Measurements from ENCODE around the gene LTB. TPM values are rescaled to one million over a fixed set of nuclear protein-coding genes. Genes with fewer than 3 reads are reported as not detected.

Gene LTB
- polyA plus RNA-seq, 4 donors, result 4.0 to 19.7 (median 8.0) TPM

GRCh38 chr6:31567531-31568370 is 14.5 kb downstream of the LTB start:
- Histone ChIP-seq H3K36me3 (ENCODE audit: control insufficient read depth in 3 of 3, insufficient read depth in 2 of 3, low read depth in 1 of 3, low read length in 3 of 3) (no peaks in the 10 kb centered on the region), H3K27me3 (ENCODE audit: control insufficient read depth in 3 of 3, insufficient read depth in 3 of 3, low read length in 3 of 3) (peaks cover 0 to 3% (median 0%) of the 10 kb centered on the region in 3 donors), H3K4me1 (ENCODE audit: control insufficient read depth in 3 of 3, insufficient read depth in 2 of 3, low read depth in 1 of 3, low read length in 2 of 3) (no peaks in the 10 kb centered on the region), H3K9me3 (ENCODE audit: control insufficient read depth in 2 of 2, insufficient read depth in 1 of 2, low read depth in 1 of 2, low read length in 1 of 2) (no peaks in the 10 kb centered on the region), H3K27ac (ENCODE audit: low read depth in 1 of 3, low read length in 2 of 3) (no peak overlapping the region), H3K4me3 (ENCODE audit: low read depth in 1 of 3, low read length in 3 of 3) (no peak overlapping the region)
- WGBS, 3 donors, result 42 to 46% (median 45%) methylated on average over 9 of the region's 9 CpGs
- no peak for FAIRE-seq
- DNase-seq, result no peak

GRCh38 chr6:31560697-31561058 is 21.5 kb downstream of the LTB start:
- no peaks in the 10 kb centered on the region for H3K9me3 ChIP-seq (ENCODE audit: control insufficient read depth in 2 of 2, insufficient read depth in 1 of 2, low read depth in 1 of 2, low read length in 1 of 2)
- peaks cover 0 to 5% (median 0%) of the 10 kb centered on the region in 3 donors for H3K4me1 ChIP-seq (ENCODE audit: control insufficient read depth in 3 of 3, insufficient read depth in 2 of 3, low read depth in 1 of 3, low read length in 2 of 3)
- no peak for DNase-seq
- H3K36me3 ChIP-seq (ENCODE audit: control insufficient read depth in 3 of 3, insufficient read depth in 2 of 3, low read depth in 1 of 3, low read length in 3 of 3), result peaks cover 4 to 46% (median 9%) of the 10 kb centered on the region in 3 donors
- H3K27ac ChIP-seq (ENCODE audit: low read depth in 1 of 3, low read length in 2 of 3), result peak overlapping the region in 1 of 3 donors; percentile 52
- no peak overlapping the region for H3K4me3 ChIP-seq (ENCODE audit: low read depth in 1 of 3, low read length in 3 of 3)
- no peaks in the 10 kb centered on the region for H3K27me3 ChIP-seq (ENCODE audit: control insufficient read depth in 3 of 3, insufficient read depth in 3 of 3, low read length in 3 of 3)
- no peak for FAIRE-seq

GRCh38 chr6:31559958-31560696 is 22.1 kb downstream of the LTB start:
- 52 to 84% (median 68%) methylated on average over 7 of the region's 7 CpGs for WGBS, 3 donors
- peak overlapping the region in 2 of 3 donors; percentile 28 to 52 for H3K27ac ChIP-seq (ENCODE audit: low read depth in 1 of 3, low read length in 2 of 3)
- H3K27me3 ChIP-seq (ENCODE audit: control insufficient read depth in 3 of 3, insufficient read depth in 3 of 3, low read length in 3 of 3), result no peaks in the 10 kb centered on the region
- H3K4me3 ChIP-seq (ENCODE audit: low read depth in 1 of 3, low read length in 3 of 3), result no peak overlapping the region
- DNase-seq (peak in 1 of 2 donors; percentile 30), FAIRE-seq (no peak)
- H3K9me3 ChIP-seq (ENCODE audit: control insufficient read depth in 2 of 2, insufficient read depth in 1 of 2, low read depth in 1 of 2, low read length in 1 of 2), result no peaks in the 10 kb centered on the region
- H3K36me3 ChIP-seq (ENCODE audit: control insufficient read depth in 3 of 3, insufficient read depth in 2 of 3, low read depth in 1 of 3, low read length in 3 of 3), result peaks cover 4 to 46% (median 9%) of the 10 kb centered on the region in 3 donors
- peaks cover 0 to 5% (median 0%) of the 10 kb centered on the region in 3 donors for H3K4me1 ChIP-seq (ENCODE audit: control insufficient read depth in 3 of 3, insufficient read depth in 2 of 3, low read depth in 1 of 3, low read length in 2 of 3)

- WGBS, 3 donors, result 63 to 68% (median 64%) methylated on average over 4 of the region's 4 CpGs
- Histone ChIP-seq H3K36me3 (ENCODE audit: control insufficient read depth in 3 of 3, insufficient read depth in 2 of 3, low read depth in 1 of 3, low read length in 3 of 3) (peaks cover 4 to 46% (median 9%) of the 10 kb centered on the region in 3 donors), H3K27ac (ENCODE audit: low read depth in 1 of 3, low read length in 2 of 3) (peak overlapping the region in 2 of 3 donors; percentile 28 to 52), H3K4me3 (ENCODE audit: low read depth in 1 of 3, low read length in 3 of 3) (no peak overlapping the region), H3K27me3 (ENCODE audit: control insufficient read depth in 3 of 3, insufficient read depth in 3 of 3, low read length in 3 of 3) (no peaks in the 10 kb centered on the region), H3K4me1 (ENCODE audit: control insufficient read depth in 3 of 3, insufficient read depth in 2 of 3, low read depth in 1 of 3, low read length in 2 of 3) (peaks cover 0 to 5% (median 0%) of the 10 kb centered on the region in 3 donors), H3K9me3 (ENCODE audit: control insufficient read depth in 2 of 2, insufficient read depth in 1 of 2, low read depth in 1 of 2, low read length in 1 of 2) (no peaks in the 10 kb centered on the region)
- DNase-seq, result no peak
- FAIRE-seq, result no peak
Measured at GRCh38 chr6:31559606-31559957, 22.6 kb downstream of the LTB start.

- H3K4me1 ChIP-seq (ENCODE audit: control insufficient read depth in 3 of 3, insufficient read depth in 2 of 3, low read depth in 1 of 3, low read length in 2 of 3), result peaks cover 0 to 5% (median 0%) of the 10 kb centered on the region in 3 donors
- peaks cover 4 to 50% (median 9%) of the 10 kb centered on the region in 3 donors for H3K36me3 ChIP-seq (ENCODE audit: control insufficient read depth in 3 of 3, insufficient read depth in 2 of 3, low read depth in 1 of 3, low read length in 3 of 3)
- H3K4me3 ChIP-seq (ENCODE audit: low read depth in 1 of 3, low read length in 3 of 3), result no peak overlapping the region
- no peak for FAIRE-seq
- 62 to 83% (median 68%) methylated on average over 13 to 14 of the region's 14 CpGs for WGBS, 3 donors
- no peaks in the 10 kb centered on the region for H3K9me3 ChIP-seq (ENCODE audit: control insufficient read depth in 2 of 2, insufficient read depth in 1 of 2, low read depth in 1 of 2, low read length in 1 of 2)
- no peaks in the 10 kb centered on the region for H3K27me3 ChIP-seq (ENCODE audit: control insufficient read depth in 3 of 3, insufficient read depth in 3 of 3, low read length in 3 of 3)
- no peak for DNase-seq
- H3K27ac ChIP-seq (ENCODE audit: low read depth in 1 of 3, low read length in 2 of 3), result peak overlapping the region in 1 of 3 donors; percentile 52
Measured at GRCh38 chr6:31558631-31559500, 23.4 kb downstream of the LTB start.

- Histone ChIP-seq H3K9me3 (ENCODE audit: control insufficient read depth in 2 of 2, insufficient read depth in 1 of 2, low read depth in 1 of 2, low read length in 1 of 2) (no peaks in the 10 kb centered on the region), H3K4me3 (ENCODE audit: low read depth in 1 of 3, low read length in 3 of 3) (no peak overlapping the region), H3K27ac (ENCODE audit: low read depth in 1 of 3, low read length in 2 of 3) (no peak overlapping the region), H3K4me1 (ENCODE audit: control insufficient read depth in 3 of 3, insufficient read depth in 2 of 3, low read depth in 1 of 3, low read length in 2 of 3) (peaks cover 0 to 5% (median 0%) of the 10 kb centered on the region in 3 donors), H3K27me3 (ENCODE audit: control insufficient read depth in 3 of 3, insufficient read depth in 3 of 3, low read length in 3 of 3) (no peaks in the 10 kb centered on the region), H3K36me3 (ENCODE audit: control insufficient read depth in 3 of 3, insufficient read depth in 2 of 3, low read depth in 1 of 3, low read length in 3 of 3) (peaks cover 4 to 53% (median 9%) of the 10 kb centered on the region in 3 donors)
- 82 to 96% (median 91%) methylated on average over 8 of the region's 8 CpGs for WGBS, 3 donors
- no peak for DNase-seq
- FAIRE-seq, result no peak
Measured at GRCh38 chr6:31558318-31558625, 24.0 kb downstream of the LTB start.

- Histone ChIP-seq H3K27me3 (ENCODE audit: control insufficient read depth in 3 of 3, insufficient read depth in 3 of 3, low read length in 3 of 3) (no peaks in the 10 kb centered on the region), H3K27ac (ENCODE audit: low read depth in 1 of 3, low read length in 2 of 3) (no peak overlapping the region), H3K9me3 (ENCODE audit: control insufficient read depth in 2 of 2, insufficient read depth in 1 of 2, low read depth in 1 of 2, low read length in 1 of 2) (no peaks in the 10 kb centered on the region), H3K4me3 (ENCODE audit: low read depth in 1 of 3, low read length in 3 of 3) (no peak overlapping the region), H3K4me1 (ENCODE audit: control insufficient read depth in 3 of 3, insufficient read depth in 2 of 3, low read depth in 1 of 3, low read length in 2 of 3) (peaks cover 0 to 5% (median 0%) of the 10 kb centered on the region in 3 donors), H3K36me3 (ENCODE audit: control insufficient read depth in 3 of 3, insufficient read depth in 2 of 3, low read depth in 1 of 3, low read length in 3 of 3) (peaks cover 4 to 57% (median 9%) of the 10 kb centered on the region in 3 donors)
- FAIRE-seq (no peak), DNase-seq (no peak)
- WGBS, 3 donors, result 74 to 85% (median 83%) methylated on average over 23 to 24 of the region's 24 CpGs
Measured at GRCh38 chr6:31557443-31558317, 24.5 kb downstream of the LTB start.

Data from small intestine (tissue), 7 donors.